ENCODE measurements around the gene DUSP16.

- TF ChIP-seq CTCF (conservative IDR thresholded peaks at IDR 0.05; ENCODE audit: low read depth in 2 of 2), result no peak
- TF ChIP-seq, protein P1, sequence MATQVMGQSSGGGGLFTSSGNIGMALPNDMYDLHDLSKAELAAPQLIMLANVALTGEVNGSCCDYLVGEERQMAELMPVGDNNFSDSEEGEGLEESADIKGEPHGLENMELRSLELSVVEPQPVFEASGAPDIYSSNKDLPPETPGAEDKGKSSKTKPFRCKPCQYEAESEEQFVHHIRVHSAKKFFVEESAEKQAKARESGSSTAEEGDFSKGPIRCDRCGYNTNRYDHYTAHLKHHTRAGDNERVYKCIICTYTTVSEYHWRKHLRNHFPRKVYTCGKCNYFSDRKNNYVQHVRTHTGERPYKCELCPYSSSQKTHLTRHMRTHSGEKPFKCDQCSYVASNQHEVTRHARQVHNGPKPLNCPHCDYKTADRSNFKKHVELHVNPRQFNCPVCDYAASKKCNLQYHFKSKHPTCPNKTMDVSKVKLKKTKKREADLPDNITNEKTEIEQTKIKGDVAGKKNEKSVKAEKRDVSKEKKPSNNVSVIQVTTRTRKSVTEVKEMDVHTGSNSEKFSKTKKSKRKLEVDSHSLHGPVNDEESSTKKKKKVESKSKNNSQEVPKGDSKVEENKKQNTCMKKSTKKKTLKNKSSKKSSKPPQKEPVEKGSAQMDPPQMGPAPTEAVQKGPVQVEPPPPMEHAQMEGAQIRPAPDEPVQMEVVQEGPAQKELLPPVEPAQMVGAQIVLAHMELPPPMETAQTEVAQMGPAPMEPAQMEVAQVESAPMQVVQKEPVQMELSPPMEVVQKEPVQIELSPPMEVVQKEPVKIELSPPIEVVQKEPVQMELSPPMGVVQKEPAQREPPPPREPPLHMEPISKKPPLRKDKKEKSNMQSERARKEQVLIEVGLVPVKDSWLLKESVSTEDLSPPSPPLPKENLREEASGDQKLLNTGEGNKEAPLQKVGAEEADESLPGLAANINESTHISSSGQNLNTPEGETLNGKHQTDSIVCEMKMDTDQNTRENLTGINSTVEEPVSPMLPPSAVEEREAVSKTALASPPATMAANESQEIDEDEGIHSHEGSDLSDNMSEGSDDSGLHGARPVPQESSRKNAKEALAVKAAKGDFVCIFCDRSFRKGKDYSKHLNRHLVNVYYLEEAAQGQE (IDR thresholded peaks at IDR 0.05; ENCODE audit: unreplicated experiment), result no peak
- no peak for TF ChIP-seq POLR2AphosphoS5 (IDR thresholded peaks at IDR 0.05; ENCODE audit: low read depth)
- no peak for TF ChIP-seq ETS1 (IDR thresholded peaks at IDR 0.05)
- TF ChIP-seq EZH2phosphoT487 (IDR thresholded peaks at IDR 0.05; ENCODE audit: unreplicated experiment), result no peak
- TF ChIP-seq ZNF114 (CRISPR knock-in tag; IDR thresholded peaks at IDR 0.05), result no peak
- TF ChIP-seq EZH2 (IDR thresholded peaks at IDR 0.05; ENCODE audit: low read depth, unreplicated experiment), result no peak
- TF ChIP-seq JUNB (IDR thresholded peaks at IDR 0.05; ENCODE audit: unreplicated experiment), result no peak
These were observed 52.1 kb downstream of the DUSP16 start for GRCh38 chr12:12510551-12510950.

Data from GM23338 (cell line).